Measurements from ENCODE around the gene DTHD1. TPM values are rescaled to one million over a fixed set of nuclear protein-coding genes. Genes with fewer than 3 reads are reported as not detected.

The DTHD1 gene
- total RNA-seq, 6 donors from 2014 or later: 0.83 to 47.4 (median 7.2) TPM

- no peaks in the 10 kb centered on the region for H3K36me3 ChIP-seq
- H3K27ac ChIP-seq: no peak overlapping the region
- 70 to 83% methylated on average over 4 of the region's 4 CpGs for WGBS, 2 donors
- ATAC-seq (ENCODE audit: low FRiP score in 2 of 2) (peak in 1 of 2 donors; percentile 40), DNase-seq (no peak)
- TF ChIP-seq POLR2A (IDR thresholded peaks at IDR 0.05) (no peak), EP300 (IDR thresholded peaks at IDR 0.05) (no peak), CTCF (IDR thresholded peaks at IDR 0.05) (no peak), POLR2AphosphoS5 (IDR thresholded peaks at IDR 0.05) (no peak)
- H3K9me3 ChIP-seq: no peaks in the 10 kb centered on the region
- no peaks in the 10 kb centered on the region for H3K27me3 ChIP-seq
- no peak overlapping the region for H3K4me3 ChIP-seq
- no peaks in the 10 kb centered on the region for H3K4me1 ChIP-seq
Observed at GRCh38 chr4:36274158-36274557, 7.3 kb upstream of the DTHD1 start.

DNA sequence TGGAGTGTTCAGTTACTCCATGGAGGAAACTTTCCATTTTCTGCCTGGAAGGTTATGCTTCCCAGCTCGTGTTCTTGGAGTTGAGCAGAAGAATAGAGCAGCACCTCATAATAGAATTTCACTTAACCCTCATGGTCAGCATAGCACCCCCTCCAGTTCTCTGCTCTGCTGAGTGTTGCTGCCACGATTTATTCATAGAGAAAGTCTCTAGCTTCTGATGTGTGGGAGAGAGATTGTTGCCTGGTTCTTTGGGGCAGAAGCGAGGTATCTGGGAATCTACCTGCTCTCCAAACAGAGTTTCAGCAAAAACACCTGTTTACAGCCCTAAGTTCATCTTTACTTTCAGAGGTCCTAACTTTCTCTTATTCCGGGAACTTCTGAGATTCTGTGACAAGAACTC, 3.9 kb upstream of the DTHD1 start:
- Histone ChIP-seq H3K4me3 (no peak overlapping the region), H3K36me3 (no peaks in the 10 kb centered on the region), H3K27me3 (no peaks in the 10 kb centered on the region), H3K27ac (no peak overlapping the region), H3K9me3 (no peaks in the 10 kb centered on the region), H3K4me1 (peaks cover 0 to 7% (median 0%) of the 10 kb centered on the region in 4 donors)
- TF ChIP-seq EP300 (IDR thresholded peaks at IDR 0.05) (no peak), CTCF (IDR thresholded peaks at IDR 0.05) (no peak), POLR2A (IDR thresholded peaks at IDR 0.05) (no peak), POLR2AphosphoS5 (IDR thresholded peaks at IDR 0.05) (no peak)
- no peak for DNase-seq
- ATAC-seq (ENCODE audit: low FRiP score in 2 of 2): no peak
- WGBS, 2 donors: 86 to 88% methylated on average over 4 of the region's 4 CpGs

GRCh38 chr4:36278789-36279188, 2.6 kb upstream of the DTHD1 start:
- no peak overlapping the region for H3K27ac ChIP-seq
- no peaks in the 10 kb centered on the region for H3K36me3 ChIP-seq
- H3K4me3 ChIP-seq: no peak overlapping the region
- H3K9me3 ChIP-seq: no peaks in the 10 kb centered on the region
- DNase-seq: no peak
- ATAC-seq (ENCODE audit: low FRiP score in 2 of 2): no peak
- TF ChIP-seq CTCF (IDR thresholded peaks at IDR 0.05) (no peak), POLR2AphosphoS5 (IDR thresholded peaks at IDR 0.05) (no peak), POLR2A (IDR thresholded peaks at IDR 0.05) (no peak), EP300 (IDR thresholded peaks at IDR 0.05) (no peak)
- WGBS, 2 donors: 77 to 83% methylated on average over 2 of the region's 2 CpGs
- H3K27me3 ChIP-seq: no peaks in the 10 kb centered on the region
- H3K4me1 ChIP-seq: peaks cover 0 to 7% (median 0%) of the 10 kb centered on the region in 4 donors

GRCh38 chr4:36280555-36280954, 861 bp upstream of the DTHD1 start:
- WGBS, 2 donors: 42 to 61% methylated on average over 4 of the region's 4 CpGs
- no peaks in the 10 kb centered on the region for H3K36me3 ChIP-seq
- H3K4me3 ChIP-seq: no peak overlapping the region
- ATAC-seq (ENCODE audit: low FRiP score in 2 of 2): peak; percentile 61 to 87
- no peaks in the 10 kb centered on the region for H3K27me3 ChIP-seq
- peak in 1 of 2 donors; percentile 40 for DNase-seq
- H3K4me1 ChIP-seq: peaks cover 0 to 7% (median 0%) of the 10 kb centered on the region in 4 donors
- no peaks in the 10 kb centered on the region for H3K9me3 ChIP-seq
- peak overlapping the region in 1 of 4 donors; percentile 17 for H3K27ac ChIP-seq
- no peak for TF ChIP-seq POLR2A (IDR thresholded peaks at IDR 0.05)
- TF ChIP-seq POLR2AphosphoS5 (IDR thresholded peaks at IDR 0.05): no peak

DNA sequence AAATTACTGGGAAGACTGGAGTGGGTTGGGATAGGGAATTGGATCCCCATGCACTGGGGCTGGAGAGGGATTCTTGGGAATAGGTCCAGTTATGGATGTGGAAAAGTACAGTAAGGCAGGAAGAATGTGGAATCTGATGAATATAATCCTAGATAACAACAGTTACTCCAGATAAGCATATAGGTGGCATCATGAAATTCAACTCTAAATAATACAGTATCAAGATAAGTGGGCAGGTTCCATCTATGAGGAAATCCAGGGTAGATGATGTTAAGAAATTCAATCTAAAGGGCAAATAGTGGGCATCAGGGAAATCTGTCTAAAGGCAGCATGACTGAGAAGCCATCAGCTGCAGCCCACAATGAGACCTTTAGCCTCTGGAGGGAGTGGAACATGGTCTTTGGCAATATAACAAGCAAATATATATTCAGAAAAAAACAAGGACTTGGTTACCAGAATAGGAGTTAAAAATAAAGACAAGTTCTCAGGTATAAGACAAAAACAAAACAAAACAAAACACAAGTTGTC, 1.2 kb downstream of the DTHD1 start:
- Histone ChIP-seq H3K27me3 (no peaks in the 10 kb centered on the region), H3K36me3 (no peaks in the 10 kb centered on the region), H3K4me1 (peaks cover 0 to 7% (median 0%) of the 10 kb centered on the region in 4 donors), H3K9me3 (no peaks in the 10 kb centered on the region), H3K27ac (no peak overlapping the region), H3K4me3 (peak overlapping the region in 3 of 4 donors; percentile 1 to 3 (median 3))
- TF ChIP-seq CTCF (IDR thresholded peaks at IDR 0.05): no peak
- no peak for TF ChIP-seq EP300 (IDR thresholded peaks at IDR 0.05)
- TF ChIP-seq POLR2AphosphoS5 (IDR thresholded peaks at IDR 0.05): no peak
- TF ChIP-seq POLR2A (IDR thresholded peaks at IDR 0.05): no peak
- ATAC-seq (ENCODE audit: low FRiP score in 2 of 2) (no peak), DNase-seq (no peak)
